Astrocyte of the cerebellum (primary cell): ENCODE results near the gene SLC5A5.
A peak's percentile ranks its signal among the peaks of the same experiment; 100 is the strongest.

Experiments used
- DNase-seq: peaks from one replicate; pipeline ENCODE4 v3.0.0-alpha.2; 2011; ENCODE audit warnings: low read depth
- H3K4me3 ChIP-seq: 2 replicates; pipeline ENCODE4 v1.5.1; 2011; ENCODE audit warnings: mild to moderate bottlenecking, low read depth, low read length, moderate library complexity
- CTCF ChIP-seq: IDR thresholded peaks from 2 replicates; pipeline ENCODE4 v1.5.1; 2012; ENCODE audit warnings: low read length, low read depth, moderate library complexity, mild to moderate bottlenecking; ENCODE audit errors: missing control alignments
- in situ Hi-C: cut with HindIII; loops from 2 replicates; pipeline ENCODE4 v1.10.0; 2017; ENCODE audit warnings: low sequenced_read_pairs

SLC5A5 gene

DNA sequence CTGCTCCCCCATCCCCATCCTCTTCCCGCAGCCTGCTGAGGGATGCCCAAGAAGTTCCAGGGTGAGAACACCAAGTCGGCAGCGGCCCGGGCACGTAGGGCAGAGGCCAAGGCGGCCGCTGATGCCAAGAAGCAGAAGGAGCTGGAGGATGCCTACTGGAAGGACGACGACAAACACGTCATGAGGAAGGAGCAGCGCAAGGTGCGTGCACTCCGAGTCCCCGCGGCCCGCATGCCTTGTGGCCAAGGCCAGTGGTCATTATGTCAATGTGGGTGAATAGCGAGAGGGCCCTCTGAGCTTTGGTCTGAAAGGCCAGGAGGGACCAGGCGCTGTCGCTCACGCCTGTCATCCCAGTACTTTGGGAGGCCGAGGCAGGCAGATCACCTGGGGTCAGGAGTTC, 64.6 kb downstream of the SLC5A5 start:
- no peak for DNase-seq
- TF ChIP-seq CTCF: no peak
- in situ Hi-C loops: no loop called here

GRCh38 chr19:17937371-17937900, 65.7 kb downstream of the SLC5A5 start:
- in situ Hi-C loops: no loop called here

More for the DNA sequence above, 64.6 kb downstream of the SLC5A5 start:
- no peak overlapping the region for H3K4me3 ChIP-seq

DNA sequence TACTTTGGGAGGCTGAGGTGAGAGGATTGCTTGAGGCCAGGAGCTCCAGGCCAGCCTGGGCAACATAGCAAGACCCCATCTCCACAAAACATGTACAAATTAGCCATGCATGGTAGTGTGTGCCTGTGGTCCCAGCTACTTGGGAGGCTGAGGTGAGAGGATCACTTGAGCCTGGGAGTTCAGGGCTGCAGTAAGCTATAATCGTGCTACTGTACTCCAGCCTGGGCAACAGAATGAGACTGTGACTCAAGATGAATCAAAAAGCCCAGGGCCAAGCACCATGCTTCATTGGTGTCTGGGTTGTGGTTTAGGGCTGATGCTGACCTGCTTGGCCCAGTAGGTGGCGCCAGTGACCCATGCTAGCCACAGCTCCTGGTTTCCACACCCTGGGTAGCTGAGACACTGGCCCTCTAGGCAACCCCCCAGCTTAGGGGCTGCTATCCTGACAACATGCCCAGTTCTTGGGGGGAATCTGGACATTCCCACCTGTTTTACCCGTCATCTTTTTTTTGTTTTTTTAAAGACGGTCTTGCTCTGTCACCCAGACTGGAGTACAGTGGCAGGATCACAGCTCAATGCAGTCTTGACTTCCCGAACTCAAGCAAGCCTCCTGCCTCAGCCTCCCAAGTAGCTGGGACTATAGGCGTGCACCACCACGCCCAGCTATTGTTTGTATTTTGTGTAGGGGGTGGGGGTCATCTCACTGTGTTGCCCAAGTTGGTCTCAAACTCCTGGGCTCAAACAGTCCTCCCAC, 66.5 kb downstream of the SLC5A5 start:
- no peak overlapping the region for H3K4me3 ChIP-seq
- peak; percentile 65 for DNase-seq
- in situ Hi-C loops: no loop called here
- peak; percentile 92 for TF ChIP-seq CTCF

More at GRCh38 chr19:17937371-17937900, 65.7 kb downstream of the SLC5A5 start:
- H3K4me3 ChIP-seq: no peak overlapping the region
- no peak for DNase-seq
- TF ChIP-seq CTCF: no peak

DNA sequence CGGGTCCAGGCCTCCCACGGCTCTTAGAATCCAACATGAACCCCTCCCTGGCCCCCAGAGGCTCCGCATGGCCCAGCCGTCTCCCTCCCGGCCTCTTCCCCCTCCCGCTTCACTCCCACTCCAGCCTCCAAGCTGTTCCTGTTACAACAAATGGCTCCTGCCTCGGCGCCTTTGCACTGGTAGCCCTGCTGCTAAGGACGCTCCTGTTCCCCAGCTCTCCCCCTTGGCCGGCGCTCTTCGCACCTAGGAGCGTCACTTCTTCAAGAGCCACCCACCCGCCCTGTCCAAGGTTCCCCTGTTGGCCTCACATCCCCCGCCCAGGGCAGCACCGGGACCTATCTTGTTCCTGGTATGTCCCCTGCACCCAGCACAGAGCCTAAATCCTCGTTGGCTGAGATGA, 70.4 kb downstream of the SLC5A5 start:
- no peak for DNase-seq
- H3K4me3 ChIP-seq: no peak overlapping the region
- TF ChIP-seq CTCF: no peak
- in situ Hi-C loops: no loop called here

- no peak for TF ChIP-seq CTCF
- no peak for DNase-seq
- in situ Hi-C loops: no loop called here
- no peak overlapping the region for H3K4me3 ChIP-seq
Measured at GRCh38 chr19:17942582-17943273, 71.0 kb downstream of the SLC5A5 start.

GRCh38 chr19:17943274-17944221, 71.8 kb downstream of the SLC5A5 start:
- no peak for TF ChIP-seq CTCF
- no peak overlapping the region for H3K4me3 ChIP-seq
- DNase-seq: no peak

More at GRCh38 chr19:17943274-17944221, 71.8 kb downstream of the SLC5A5 start:
- in situ Hi-C loops: no loop called here
